Thyroid gland (tissue), 4 donors: Measurements from ENCODE around the gene ATP6V1A.

Experiments
- CTCF ChIP-seq, 6 experiments: fragments of 200-600 bp in 3 of 6; fragments of 450-650 bp in 3 of 6; sonication (generic) in 3 of 6; IDR thresholded peaks; one replicate each; pipeline ENCODE4 v1.5.1; 2016 to 2019; ENCODE audit warnings: antibody characterized with exemption in 6 of 6, mild to moderate bottlenecking in 2 of 6, inconsistent platforms in 1 of 6, moderate library complexity in 1 of 6
- POLR2A ChIP-seq, 2 donors: fragments of 450-650 bp; IDR thresholded peaks; one replicate each; pipeline ENCODE4 v1.6.1; 2017; ENCODE audit warnings: antibody characterized with exemption in 2 of 2, mild to moderate bottlenecking in 2 of 2, moderate library complexity in 1 of 2

- no peak for TF ChIP-seq POLR2A (IDR thresholded peaks at IDR 0.05)
- no peak for TF ChIP-seq CTCF (IDR thresholded peaks at IDR 0.05)
Measured at GRCh38 chr3:113717308-113717707, 29.5 kb upstream of the ATP6V1A start.
